Dedifferentiated amniotic fluid mesenchymal stem cell (primary cell): ENCODE measurements around the gene DAZAP1.
A peak's percentile ranks its signal among the peaks of the same experiment; 100 is the strongest.

Experiments used
- DNase-seq: peaks from one replicate; pipeline ENCODE4 v3.0.0-alpha.2; 2016; ENCODE audit errors: extremely low spot score

DAZAP1 gene

GRCh38 chr19:1394252-1395193 lies 12.9 kb upstream of the DAZAP1 start:
- DNase-seq = no peak

GRCh38 chr19:1395194-1396018 lies 12.0 kb upstream of the DAZAP1 start:
- no peak for DNase-seq

- no peak for DNase-seq
Observed at GRCh38 chr19:1396019-1396767, 11.2 kb upstream of the DAZAP1 start.

GRCh38 chr19:1396768-1397679 lies 10.4 kb upstream of the DAZAP1 start:
- no peak for DNase-seq

- DNase-seq = no peak
Observed at GRCh38 chr19:1397838-1398237, 9.5 kb upstream of the DAZAP1 start.

GRCh38 chr19:1399079-1399478 lies 8.3 kb upstream of the DAZAP1 start:
- DNase-seq = no peak

GRCh38 chr19:1399745-1400144 lies 7.6 kb upstream of the DAZAP1 start:
- no peak for DNase-seq

GRCh38 chr19:1400281-1401137 lies 6.9 kb upstream of the DAZAP1 start:
- DNase-seq = no peak

GRCh38 chr19:1401138-1401888 lies 6.1 kb upstream of the DAZAP1 start, which contains the start of gene GAMT:
Gene GAMT (minus strand): TSS chr19:1401542. CDS start chr19:1401476, 66 bp downstream.
- no peak for DNase-seq

- no peak for DNase-seq
Observed at GRCh38 chr19:1401889-1402217, 5.5 kb upstream of the DAZAP1 start.

- no peak for DNase-seq
Observed at GRCh38 chr19:1402411-1403070, 4.8 kb upstream of the DAZAP1 start.

GRCh38 chr19:1406774-1407527 lies 435 bp upstream of the DAZAP1 start:
- peak; percentile 98 for DNase-seq

GRCh38 chr19:1408300-1409203 lies 1.2 kb downstream of the DAZAP1 start:
- DNase-seq = peak; percentile 69

- no peak for DNase-seq
Observed at GRCh38 chr19:1409204-1410005, 2.0 kb downstream of the DAZAP1 start.

- DNase-seq = no peak
Observed at GRCh38 chr19:1410136-1410786, 2.9 kb downstream of the DAZAP1 start.

GRCh38 chr19:1410789-1411188 lies 3.4 kb downstream of the DAZAP1 start:
- no peak for DNase-seq
